ENCODE data around the gene DLST. TPM values are rescaled to one million over a fixed set of nuclear protein-coding genes. Genes with fewer than 3 reads are reported as not detected.

Gene DLST
- polyA plus RNA-seq, 1 donor (not counting 4 experiments of a cell fraction or from before 2014, with no cell fraction given) = 114 TPM

GRCh38 chr14:74875941-74876913 lies 5.5 kb upstream of the DLST start, which contains the start of gene PROX2:
Gene PROX2, minus strand, starts transcription at chr14:74876145. Its CDS starts 12,311 bp downstream, at chr14:74863834.
- H3K4me3 ChIP-seq (ENCODE audit: control insufficient read depth in 2 of 3, extremely low read depth in 1 of 3, insufficient read depth in 2 of 3, low read depth in 1 of 3, low read length in 3 of 3) = no peak within 1 kb of the TSS
- dilution Hi-C loops (cut with MboI; ENCODE audit: extremely low pct_ligation_motif_present, low sequenced_read_pairs) = no loop called here
- no peak within 1 kb of the TSS for H3K27ac ChIP-seq (ENCODE audit: control insufficient read depth, insufficient read depth, low read length)
- FAIRE-seq (no peak), DNase-seq (ENCODE audit: low read depth, low spot score) (no peak)
- H3K4me2 ChIP-seq (ENCODE audit: control insufficient read depth, extremely low read depth, insufficient read depth, low read depth, low read length) = no peak within 1 kb of the TSS
- no peaks in the 10 kb centered on the region for H3K9me3 ChIP-seq (ENCODE audit: control insufficient read depth, low read depth, low read length)
- H3K36me3 ChIP-seq (ENCODE audit: control insufficient read depth in 2 of 2, extremely low read depth in 1 of 2, insufficient read depth in 2 of 2, low read length in 2 of 2) = no peaks in the 10 kb centered on the region
- H3K27me3 ChIP-seq (ENCODE audit: control insufficient read depth, extremely low read depth, insufficient read depth, low read length) = peaks cover 4% of the 10 kb centered on the region
- H3K79me2 ChIP-seq (ENCODE audit: control insufficient read depth, insufficient read depth, low read length) = no peaks in the 10 kb centered on the region
- peaks cover 3% of the 10 kb centered on the region for H3K4me1 ChIP-seq (ENCODE audit: control insufficient read depth, extremely low read depth, insufficient read depth, low read length)
- H4K20me1 ChIP-seq (ENCODE audit: control insufficient read depth, extremely low read depth, insufficient read depth, low read length) = no peaks in the 10 kb centered on the region
- TF ChIP-seq EZH2 (IDR thresholded peaks at IDR 0.05; ENCODE audit: low read length) (no peak), CTCF (optimal IDR thresholded peaks at IDR 0.05 in 1 of 3, IDR thresholded peaks at IDR 0.05 in 1 of 3, conservative IDR thresholded peaks at IDR 0.05 in 1 of 3; ENCODE audit: extremely low read depth in 1 of 3, insufficient read depth in 2 of 3, low read length in 3 of 3) (no peak)
- H3K9ac ChIP-seq (ENCODE audit: control insufficient read depth, extremely low read depth, insufficient read depth, low read length) = no peak within 1 kb of the TSS
- H2AFZ ChIP-seq (ENCODE audit: control insufficient read depth, low read length) = no peak within 1 kb of the TSS
- no peaks in the 10 kb centered on the region for H3K9me1 ChIP-seq (ENCODE audit: control insufficient read depth, extremely low read depth, insufficient read depth, low read length)

- TF ChIP-seq EZH2 (IDR thresholded peaks at IDR 0.05; ENCODE audit: low read length) = no peak
- TF ChIP-seq CTCF (optimal IDR thresholded peaks at IDR 0.05 in 1 of 3, IDR thresholded peaks at IDR 0.05 in 1 of 3, conservative IDR thresholded peaks at IDR 0.05 in 1 of 3; ENCODE audit: extremely low read depth in 1 of 3, insufficient read depth in 2 of 3, low read length in 3 of 3) = no peak
- Histone ChIP-seq H4K20me1 (ENCODE audit: control insufficient read depth, extremely low read depth, insufficient read depth, low read length) (peaks cover 11% of the 10 kb centered on the region), H3K79me2 (ENCODE audit: control insufficient read depth, insufficient read depth, low read length) (peaks cover 27% of the 10 kb centered on the region), H3K27ac (ENCODE audit: control insufficient read depth, insufficient read depth, low read length) (no peak overlapping the region), H3K36me3 (ENCODE audit: control insufficient read depth in 2 of 2, extremely low read depth in 1 of 2, insufficient read depth in 2 of 2, low read length in 2 of 2) (peaks cover 0 to 6% of the 10 kb centered on the region in 2 experiments), H2AFZ (ENCODE audit: control insufficient read depth, low read length) (no peak overlapping the region), H3K9me3 (ENCODE audit: control insufficient read depth, low read depth, low read length) (no peaks in the 10 kb centered on the region), H3K4me2 (ENCODE audit: control insufficient read depth, extremely low read depth, insufficient read depth, low read depth, low read length) (no peak overlapping the region), H3K9ac (ENCODE audit: control insufficient read depth, extremely low read depth, insufficient read depth, low read length) (no peak overlapping the region), H3K4me3 (ENCODE audit: control insufficient read depth in 2 of 3, extremely low read depth in 1 of 3, insufficient read depth in 2 of 3, low read depth in 1 of 3, low read length in 3 of 3) (no peak overlapping the region), H3K9me1 (ENCODE audit: control insufficient read depth, extremely low read depth, insufficient read depth, low read length) (peaks cover 5% of the 10 kb centered on the region), H3K4me1 (ENCODE audit: control insufficient read depth, extremely low read depth, insufficient read depth, low read length) (peaks cover 19% of the 10 kb centered on the region), H3K27me3 (ENCODE audit: control insufficient read depth, extremely low read depth, insufficient read depth, low read length) (peaks cover 4% of the 10 kb centered on the region)
- DNase-seq (ENCODE audit: low read depth, low spot score) (no peak), FAIRE-seq (no peak)
- dilution Hi-C loops (cut with MboI; ENCODE audit: extremely low pct_ligation_motif_present, low sequenced_read_pairs) = no loop called here
These were observed 2.1 kb upstream of the DLST start for GRCh38 chr14:74879427-74880182.
